Measurements from ENCODE around the gene TSHR.
"Not testable (repeated sequence)": the region's sequence is repeated elsewhere in the genome, so short reads cannot be mapped to it uniquely, and the experiment has no call there.

TSHR gene

DNA sequence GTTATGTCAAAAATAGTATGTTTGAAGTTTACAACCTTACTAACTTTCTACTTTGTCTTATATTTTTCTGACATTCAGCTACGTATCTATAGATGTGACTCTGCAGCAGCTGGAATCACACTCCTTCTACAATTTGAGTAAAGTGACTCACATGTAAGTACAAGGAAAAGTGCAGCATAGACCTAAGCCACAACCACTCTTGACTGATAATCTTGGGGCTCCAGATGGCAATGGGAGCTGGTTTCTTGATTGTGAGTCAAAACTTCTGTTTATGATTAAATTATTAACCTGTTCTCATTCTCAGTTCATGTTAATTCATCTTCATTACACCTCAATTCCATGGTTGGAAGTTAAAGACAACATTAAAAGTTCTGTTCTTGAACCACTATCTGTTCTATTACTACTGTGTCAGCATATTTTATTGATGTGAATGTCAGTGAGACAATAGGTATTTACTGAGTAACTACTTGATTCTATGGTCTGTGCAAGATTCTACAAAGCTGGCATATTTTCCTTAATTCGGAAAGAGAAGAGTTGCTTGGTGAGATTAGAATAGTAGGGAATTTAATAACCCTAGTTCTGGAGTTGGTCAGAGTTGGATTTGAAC, 112.9 kb downstream of the TSHR start:
- no peak for DNase-seq (ENCODE audit: low read depth)

GRCh38 chr14:81070511-81070910, 115.1 kb downstream of the TSHR start:
- DNase-seq (ENCODE audit: low read depth), result no peak

DNA sequence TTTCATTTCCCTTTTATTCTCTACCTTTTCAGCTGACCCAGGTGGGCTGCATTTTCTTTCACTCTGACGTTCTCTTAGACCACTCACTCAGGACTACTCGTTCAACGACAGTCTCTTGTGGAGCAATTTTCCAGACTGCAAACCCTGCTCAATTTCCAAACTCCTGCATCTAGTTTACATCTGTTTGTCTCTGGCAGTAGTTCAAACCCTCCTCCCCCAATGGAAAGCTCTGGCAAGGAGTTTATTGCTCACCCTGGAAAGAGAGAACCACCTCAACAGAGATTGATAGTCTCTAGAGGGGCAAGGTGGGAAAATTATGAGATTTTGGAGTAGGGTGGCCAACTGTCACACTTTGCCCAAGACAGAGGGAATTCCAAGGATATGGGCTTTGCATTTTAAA, 130.2 kb downstream of the TSHR start:
- no peak for DNase-seq (ENCODE audit: low read depth)

DNA sequence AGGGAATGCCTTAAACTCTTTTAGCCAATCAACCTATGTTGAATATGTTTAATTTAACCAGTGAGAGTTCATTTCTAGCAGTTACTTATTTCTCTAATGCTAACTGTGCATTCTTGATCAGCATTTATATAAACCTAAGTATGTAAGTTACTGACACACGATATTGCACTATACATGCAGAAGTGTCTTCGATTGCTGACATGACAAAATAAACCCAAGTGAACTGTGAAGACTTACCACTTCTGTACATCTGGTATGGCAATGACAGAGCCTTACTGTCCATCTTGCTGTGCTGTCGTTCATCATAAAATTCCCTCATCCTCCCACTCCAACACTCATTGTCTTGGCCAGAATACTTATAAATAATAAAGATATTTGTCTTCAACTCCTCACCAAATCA, 131.8 kb downstream of the TSHR start:
- DNase-seq (ENCODE audit: low read depth), result no peak

GRCh38 chr14:81091139-81091538, 135.7 kb downstream of the TSHR start:
- DNase-seq (ENCODE audit: low read depth), result no peak

- no peak for DNase-seq (ENCODE audit: low read depth)
Observed at GRCh38 chr14:81091660-81092059, 136.2 kb downstream of the TSHR start.

- no peak for DNase-seq (ENCODE audit: low read depth)
Observed at GRCh38 chr14:81093651-81094050, 138.2 kb downstream of the TSHR start.

DNA sequence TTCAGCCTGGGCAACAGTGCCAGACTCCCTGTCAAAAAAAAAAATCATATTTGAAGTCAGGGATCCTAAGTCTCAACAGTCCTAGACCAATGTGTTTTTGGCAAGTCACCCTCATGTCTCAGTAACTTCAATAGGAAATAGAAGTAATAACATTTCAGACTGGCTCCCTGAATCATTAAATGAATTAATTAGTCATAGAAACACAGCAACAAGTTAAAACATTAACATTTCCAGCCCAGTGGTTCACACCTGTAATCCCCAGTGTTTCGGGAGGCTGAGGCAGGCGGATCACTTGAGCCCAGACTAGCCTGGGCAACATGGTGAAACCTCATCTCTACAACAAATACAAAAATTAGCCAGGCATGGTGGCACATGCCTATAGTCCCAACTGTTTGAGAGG, 140.1 kb downstream of the TSHR start:
- no peak for DNase-seq (ENCODE audit: low read depth)

- DNase-seq (ENCODE audit: low read depth), result no peak
Observed at GRCh38 chr14:81096656-81097055, 141.2 kb downstream of the TSHR start.

GRCh38 chr14:81102217-81102616, 146.8 kb downstream of the TSHR start:
- no peak for DNase-seq (ENCODE audit: low read depth)

DNA sequence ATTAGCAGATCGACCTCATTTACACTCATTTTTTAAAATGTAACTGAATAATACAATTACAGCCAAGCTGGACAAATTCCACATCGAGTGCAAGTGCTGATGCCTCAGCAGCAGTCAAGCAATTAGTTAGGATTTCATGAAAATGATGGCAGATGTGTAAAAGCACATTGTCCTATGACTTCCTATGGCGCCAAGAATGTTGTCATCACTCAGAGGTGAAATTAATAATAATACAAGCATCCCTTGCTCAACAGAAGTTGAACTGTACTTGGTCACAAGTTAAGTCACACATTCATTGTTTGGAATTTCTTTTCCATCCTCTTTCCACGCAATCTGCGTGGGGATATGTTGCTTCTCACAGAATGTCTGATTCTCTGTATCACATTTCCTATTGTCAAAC, 148.0 kb downstream of the TSHR start:
- DNase-seq (ENCODE audit: low read depth), result no peak

- DNase-seq (ENCODE audit: low read depth), result no peak
Observed at GRCh38 chr14:81105378-81105777, 150.0 kb downstream of the TSHR start.

DNA sequence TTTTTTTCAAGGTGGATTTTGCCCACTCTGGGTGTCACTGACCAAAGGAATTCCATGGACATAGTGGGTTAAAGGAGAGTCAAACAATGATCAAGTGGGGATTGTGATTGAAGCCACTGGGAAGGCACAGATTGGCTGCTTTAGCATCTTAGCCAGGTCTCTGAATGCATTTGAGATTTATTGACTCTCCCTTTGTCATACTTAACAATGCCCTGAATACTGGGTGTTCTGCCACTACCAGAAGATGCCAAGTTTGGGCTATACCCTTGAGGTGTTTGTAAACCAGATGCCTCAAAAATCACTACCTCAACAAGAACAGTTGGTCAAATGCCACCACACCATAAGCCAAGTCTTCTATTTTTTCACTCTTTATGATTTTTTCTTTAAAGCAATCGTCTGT, 150.5 kb downstream of the TSHR start:
- no peak for DNase-seq (ENCODE audit: low read depth)

GRCh38 chr14:81110186-81110585, 154.8 kb downstream of the TSHR start:
- no peak for DNase-seq (ENCODE audit: low read depth)

DNA sequence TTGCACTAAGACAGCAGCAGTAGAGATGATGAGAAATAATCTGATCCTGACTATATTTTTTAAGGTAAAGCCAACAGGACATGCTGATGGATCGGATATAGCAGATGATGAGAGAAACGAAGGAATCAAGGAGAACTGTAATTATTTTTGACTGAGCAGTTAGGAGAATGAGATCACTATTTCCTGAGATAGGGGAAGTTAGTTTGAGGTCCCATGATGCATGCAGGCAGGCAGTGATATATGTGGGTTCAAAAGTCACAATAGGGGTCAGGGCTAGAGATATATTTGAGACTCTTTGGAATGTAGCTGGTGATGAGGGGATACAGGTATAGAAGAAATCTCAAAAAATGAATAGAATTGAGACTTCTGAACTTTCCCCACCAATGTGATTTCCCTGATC, 157.8 kb downstream of the TSHR start:
- no peak for DNase-seq (ENCODE audit: low read depth)

GRCh38 chr14:81113945-81114820, 158.8 kb downstream of the TSHR start:
- DNase-seq (ENCODE audit: low read depth), result not testable (repeated sequence)

DNA sequence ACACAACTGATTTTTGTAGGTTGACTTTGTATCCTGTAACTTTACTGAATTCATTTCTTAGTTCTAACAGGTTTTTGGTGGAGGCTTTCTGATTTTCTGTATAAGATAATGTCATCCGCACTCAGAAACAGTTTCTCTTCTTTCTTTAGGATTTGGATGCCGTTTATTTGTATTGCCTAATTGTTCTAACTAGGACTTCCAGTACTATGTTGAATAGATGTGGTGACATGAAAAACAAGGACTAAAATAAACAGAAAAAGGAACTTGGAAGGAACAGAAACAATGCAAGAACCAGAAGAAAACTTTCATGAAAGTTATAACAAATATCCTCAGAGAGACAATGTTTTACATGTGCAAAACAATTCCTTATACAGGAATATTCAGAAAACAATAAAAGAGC, 165.1 kb downstream of the TSHR start:
- no peak for DNase-seq (ENCODE audit: low read depth)

- DNase-seq (ENCODE audit: low read depth), result no peak
Observed at GRCh38 chr14:81122326-81122725, 166.9 kb downstream of the TSHR start.

DNA sequence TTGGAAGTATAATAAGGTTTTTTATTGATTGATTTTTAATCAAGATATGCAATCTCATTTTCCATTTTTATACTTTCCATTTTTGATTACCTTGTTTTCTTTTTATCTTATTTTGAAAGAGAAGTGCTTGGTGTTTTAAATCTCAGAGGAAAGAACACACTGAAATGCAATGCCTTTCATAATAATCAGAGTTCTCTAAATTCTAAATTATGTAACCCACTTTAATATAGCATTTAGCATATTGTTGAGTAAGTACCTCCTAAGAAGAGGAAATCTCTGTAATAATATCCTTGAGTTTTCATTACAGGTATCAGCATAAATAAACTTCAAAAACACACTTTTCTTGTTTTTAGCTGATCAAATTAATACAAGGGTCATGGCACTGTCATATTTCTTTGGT, 168.4 kb downstream of the TSHR start:
- no peak for DNase-seq (ENCODE audit: low read depth)

GRCh38 chr14:81125536-81125935, 170.1 kb downstream of the TSHR start:
- DNase-seq (ENCODE audit: low read depth), result no peak

DNA sequence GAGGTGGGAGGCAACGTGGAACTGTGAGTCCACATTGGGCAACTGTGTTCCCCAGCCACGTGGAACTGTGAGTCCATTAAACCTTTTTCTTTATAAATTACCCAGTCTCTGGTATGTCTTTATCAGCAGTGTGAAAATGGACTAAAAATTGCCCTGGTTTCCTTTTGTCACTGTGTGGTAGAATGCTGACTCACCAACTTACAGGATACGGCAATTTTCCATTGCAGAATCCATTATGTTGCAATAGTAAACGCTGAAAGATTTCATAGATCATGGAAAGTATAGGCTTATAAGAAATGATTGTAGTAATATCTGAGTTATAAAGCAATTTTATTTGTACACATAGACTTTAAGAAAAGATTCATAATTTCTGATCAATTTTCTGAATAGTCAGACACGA, 172.4 kb downstream of the TSHR start:
- DNase-seq (ENCODE audit: low read depth), result no peak

- no peak for DNase-seq (ENCODE audit: low read depth)
Observed at GRCh38 chr14:81129242-81129641, 173.8 kb downstream of the TSHR start.

DNA sequence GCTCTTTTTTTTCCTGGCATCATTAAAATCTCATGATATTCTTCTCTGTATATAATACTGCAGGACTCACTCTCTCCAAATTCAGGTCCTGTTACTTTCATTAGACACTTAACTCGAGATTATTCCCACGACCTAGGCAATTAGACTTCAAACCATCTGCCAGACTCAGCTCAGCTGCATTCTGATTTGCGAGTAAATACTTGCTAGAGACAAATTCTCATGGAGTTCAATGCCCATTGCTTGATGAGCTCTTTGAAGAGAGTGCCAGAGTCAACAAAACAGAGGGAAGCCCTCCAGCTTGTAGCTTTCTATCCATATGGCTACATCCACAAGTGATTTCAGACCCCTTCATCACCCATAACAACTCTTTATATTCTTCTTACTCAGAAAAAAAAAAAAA, 177.0 kb downstream of the TSHR start:
- no peak for DNase-seq (ENCODE audit: low read depth)

- no peak for DNase-seq (ENCODE audit: low read depth)
Observed at GRCh38 chr14:81133400-81133799, 178.0 kb downstream of the TSHR start.

All from EH (cell line).